SKM-1 (cell line): ENCODE measurements around the gene MPRIP.
A peak's percentile ranks its signal among the peaks of the same experiment; 100 is the strongest.
"Not testable (repeated sequence)": the region's sequence is repeated elsewhere in the genome, so short reads cannot be mapped to it uniquely, and the experiment has no call there.

Source experiments
- DNase-seq: peaks from one replicate; lab custom pipeline; 2025; ENCODE audit not compliant: unreplicated experiment; lab: John Stamatoyannopoulos, UW

The MPRIP gene

GRCh38 chr17:17042384-17042736 lies at the start of gene MPRIP:
MPRIP (plus strand) TSS chr17:17042457; CDS start chr17:17042849, 392 bp downstream.
- DNase-seq: no peak

- no peak for DNase-seq
Measured at GRCh38 chr17:16994631-16995030, 47.6 kb upstream of the MPRIP start.

GRCh38 chr17:16995930-16996329 lies 46.3 kb upstream of the MPRIP start:
- DNase-seq: no peak

- DNase-seq: not testable (repeated sequence)
Measured at GRCh38 chr17:16996726-16997125, 45.5 kb upstream of the MPRIP start.

GRCh38 chr17:16997514-16998429 lies 44.5 kb upstream of the MPRIP start:
- DNase-seq: no peak

GRCh38 chr17:16999931-17000625 lies 42.2 kb upstream of the MPRIP start:
- DNase-seq: no peak

GRCh38 chr17:17001076-17001777 lies 41.0 kb upstream of the MPRIP start:
- DNase-seq: no peak

GRCh38 chr17:17001874-17002520 lies 40.3 kb upstream of the MPRIP start:
- peak; percentile 35 for DNase-seq

- DNase-seq: not testable (repeated sequence)
Measured at GRCh38 chr17:17002731-17003715, 39.2 kb upstream of the MPRIP start.

GRCh38 chr17:17004251-17004996 lies 37.8 kb upstream of the MPRIP start:
- DNase-seq: no peak

GRCh38 chr17:17004997-17005614 lies 37.2 kb upstream of the MPRIP start:
- DNase-seq: not testable (repeated sequence)

GRCh38 chr17:17007891-17008290 lies 34.4 kb upstream of the MPRIP start:
- not testable (repeated sequence) for DNase-seq

- not testable (repeated sequence) for DNase-seq
Measured at GRCh38 chr17:17008621-17009397, 33.4 kb upstream of the MPRIP start.

GRCh38 chr17:17009972-17010371 lies 32.3 kb upstream of the MPRIP start:
- not testable (repeated sequence) for DNase-seq

GRCh38 chr17:17010545-17011034 lies 31.7 kb upstream of the MPRIP start:
- DNase-seq: not testable (repeated sequence)

GRCh38 chr17:17011043-17011907 lies 31.0 kb upstream of the MPRIP start:
- not testable (repeated sequence) for DNase-seq
